ENCODE data around the gene MDFI.

- TF ChIP-seq CTCF (IDR thresholded peaks at IDR 0.05 in 4 of 5, conservative IDR thresholded peaks at IDR 0.05 in 1 of 5) (no peak), POLR2A (IDR thresholded peaks at IDR 0.05) (no peak)
These were observed 64.7 kb downstream of the MDFI start for GRCh38 chr6:41702771-41703494.
